Measurements from ENCODE around the gene FETUB.
"Not testable (repeated sequence)": the region's sequence is repeated elsewhere in the genome, so short reads cannot be mapped to it uniquely, and the experiment has no call there.

FETUB gene

GRCh38 chr3:186679151-186679550, 39.0 kb downstream of the FETUB start:
- no peak for DNase-seq

GRCh38 chr3:186680869-186681268, 40.7 kb downstream of the FETUB start:
- no peak for DNase-seq

- no peak for DNase-seq
Measured at GRCh38 chr3:186682812-186683211, 42.6 kb downstream of the FETUB start.

GRCh38 chr3:186683979-186684378, 43.8 kb downstream of the FETUB start:
- no peak for DNase-seq

- not testable (repeated sequence) for DNase-seq
Measured at GRCh38 chr3:186686475-186686874, 46.3 kb downstream of the FETUB start.

GRCh38 chr3:186687120-186687651, 47.0 kb downstream of the FETUB start:
- no peak for DNase-seq

- DNase-seq = not testable (repeated sequence)
Measured at GRCh38 chr3:186690304-186690703, 50.1 kb downstream of the FETUB start.

- no peak for DNase-seq
Measured at GRCh38 chr3:186691676-186692075, 51.5 kb downstream of the FETUB start.

- no peak for DNase-seq
Measured at GRCh38 chr3:186693843-186694242, 53.6 kb downstream of the FETUB start.

- DNase-seq = no peak
Measured at GRCh38 chr3:186694288-186695032, 54.3 kb downstream of the FETUB start.

- DNase-seq = no peak
Measured at GRCh38 chr3:186696522-186696921, 56.3 kb downstream of the FETUB start.

GRCh38 chr3:186697510-186697909, 57.3 kb downstream of the FETUB start:
- no peak for DNase-seq

- no peak for DNase-seq
Measured at GRCh38 chr3:186700267-186700666, 60.1 kb downstream of the FETUB start.

- DNase-seq = not testable (repeated sequence)
Measured at GRCh38 chr3:186702451-186702850, 62.3 kb downstream of the FETUB start.

Data from fibroblast of skin of scalp (primary cell).